Lung (tissue), 12 donors: ENCODE measurements around the gene CASP9. TPM values are rescaled to one million over a fixed set of nuclear protein-coding genes. Genes with fewer than 3 reads are reported as not detected.
"Not testable (repeated sequence)": the region's sequence is repeated elsewhere in the genome, so short reads cannot be mapped to it uniquely, and the experiment has no call there.

Source experiments
- ATAC-seq: fragments of 200-7000 bp; cut with Tn5 transposase; one replicate; pipeline ENCODE4 v1.9.1; 2020; ENCODE audit warnings: moderate number of reproducible peaks; ENCODE audit not compliant: insufficient read depth, low FRiP score
- DNase-seq, 3 donors: peaks; one replicate each; pipeline ENCODE4 v3.0.0-alpha.2; 2013 to 2017
- H3K27ac ChIP-seq, 2 donors: one replicate each; pipeline ENCODE4 v1.5.1; 2013; ENCODE audit warnings: mild to moderate bottlenecking in 2 of 2, moderate library complexity in 2 of 2, control low read depth in 1 of 2, inconsistent platforms in 1 of 2, low read depth in 1 of 2, low read length in 1 of 2
- H3K27me3 ChIP-seq, 3 donors: one replicate each; pipeline ENCODE4 v1.5.1; 2013; ENCODE audit warnings: low read length in 2 of 3; ENCODE audit not compliant: control insufficient read depth in 3 of 3, insufficient read depth in 3 of 3
- H3K36me3 ChIP-seq, 4 donors: one replicate each; pipeline ENCODE4 v1.5.1; 2013; ENCODE audit warnings: low read length in 4 of 4, mild to moderate bottlenecking in 1 of 4, moderate library complexity in 1 of 4; ENCODE audit not compliant: control insufficient read depth in 4 of 4, insufficient read depth in 4 of 4
- H3K4me1 ChIP-seq, 5 donors: one replicate each; pipeline ENCODE4 v1.5.1; 2013; ENCODE audit warnings: low read length in 5 of 5, mild to moderate bottlenecking in 2 of 5, moderate library complexity in 1 of 5; ENCODE audit not compliant: control insufficient read depth in 5 of 5, insufficient read depth in 5 of 5
- H3K4me3 ChIP-seq: one replicate; pipeline ENCODE4 v1.5.1; 2013; ENCODE audit warnings: mild to moderate bottlenecking, control low read depth, moderate library complexity
- H3K9ac ChIP-seq, 2 donors: one replicate each; pipeline ENCODE4 v1.5.1; 2013; ENCODE audit warnings: low read length in 2 of 2, control low read depth in 1 of 2; ENCODE audit not compliant: insufficient read depth in 1 of 2
- H3K9me3 ChIP-seq, 4 donors: one replicate each; pipeline ENCODE4 v1.5.1; 2013; ENCODE audit warnings: low read length in 3 of 4, mild to moderate bottlenecking in 1 of 4, moderate library complexity in 1 of 4; ENCODE audit not compliant: control insufficient read depth in 4 of 4, insufficient read depth in 3 of 4
- WGBS, 2 donors: extraction: QIAGEN DNeasy Blood & Tissue Kit; methylation state at CpG; one replicate each; pipeline ENCODE4 v1.1.7; 2013; 5-methylcytosine and 5-hydroxymethylcytosine counted together
- polyA plus RNA-seq, 2 donors: library from polyadenylated mRNA; stranded (reverse); fragments of 200-250 nt; gene quantifications; one replicate each; pipeline ENCODE4 v1.2.1, GENCODE V29; 2013
- total RNA-seq, 2 donors: library from RNA; depleted of rRNA in 1 of 2; stranded (reverse); fragments of >200 nt in 1 of 2; gene quantifications; one replicate each; pipeline ENCODE4 v1.2.1, GENCODE V29; 2014 to 2021
- TF ChIP-seq, protein P1 (sequence below): IDR thresholded peaks from 2 replicates; pipeline ENCODE4 v1.5.1; 2012; ENCODE audit warnings: mild to moderate bottlenecking; ENCODE audit errors: control extremely low read depth, extremely low read depth
- donor health status: control.
- donor health status: control.
- donor health status: Bipolar disorder and iron deficiency.
- donor health status: healthy.
- donor health status: DM: yes; HTN: yes; CAD: no.

Gene CASP9
- total and polyA plus RNA-seq, 4 donors: 13.3 to 16.6 (median 13.8) TPM

DNA sequence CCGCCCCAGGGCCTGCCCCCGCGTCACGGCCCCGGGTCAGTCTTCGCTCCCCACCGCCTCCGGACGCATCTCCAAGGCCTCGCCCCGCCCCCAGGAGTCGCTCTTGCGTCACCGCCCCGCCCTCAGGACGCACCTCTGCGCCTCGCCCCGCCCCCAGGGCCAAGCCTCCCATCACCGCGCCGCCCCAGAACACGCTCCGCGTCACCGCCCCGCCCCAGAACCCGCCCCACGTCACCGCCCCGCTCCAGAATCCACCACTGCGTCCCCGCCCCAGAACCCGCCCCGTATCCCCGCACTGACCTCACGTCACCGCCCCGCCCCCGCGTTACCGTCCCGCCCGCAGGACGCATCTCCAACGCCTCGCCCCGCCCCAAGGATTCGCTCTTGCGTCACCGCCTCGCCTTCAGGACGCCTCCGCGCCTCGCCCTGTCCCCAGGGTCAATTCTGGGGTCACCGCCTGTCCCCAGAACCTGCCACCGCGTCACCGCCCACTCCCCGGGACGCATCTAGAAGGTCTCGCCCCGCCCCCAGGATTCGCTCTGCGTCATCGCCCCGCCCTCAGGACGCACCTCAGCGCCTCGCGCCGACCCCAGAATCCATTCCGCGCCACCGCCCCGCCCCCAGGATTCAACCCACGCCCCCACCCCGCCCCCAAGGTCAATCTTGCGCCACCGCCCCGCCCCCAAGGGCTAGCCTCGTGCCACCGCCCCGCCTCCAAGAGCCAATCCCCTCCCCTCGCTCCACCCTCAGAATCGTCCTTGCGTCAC lies 451 bp upstream of the CASP9 start:
- DNase-seq (peak; percentile 99), ATAC-seq (peak; percentile 71)
- H3K4me3 ChIP-seq: peak overlapping the region; percentile 50
- H3K27ac ChIP-seq: peak overlapping the region; percentile 93 to 100
- peaks cover 0 to 3% (median 0%) of the 10 kb centered on the region in 4 donors for H3K36me3 ChIP-seq
- H3K27me3 ChIP-seq: no peaks in the 10 kb centered on the region
- 1 to 2% methylated on average over 71 to 86 of the region's 88 CpGs for WGBS, 2 donors
- TF ChIP-seq, protein P1, sequence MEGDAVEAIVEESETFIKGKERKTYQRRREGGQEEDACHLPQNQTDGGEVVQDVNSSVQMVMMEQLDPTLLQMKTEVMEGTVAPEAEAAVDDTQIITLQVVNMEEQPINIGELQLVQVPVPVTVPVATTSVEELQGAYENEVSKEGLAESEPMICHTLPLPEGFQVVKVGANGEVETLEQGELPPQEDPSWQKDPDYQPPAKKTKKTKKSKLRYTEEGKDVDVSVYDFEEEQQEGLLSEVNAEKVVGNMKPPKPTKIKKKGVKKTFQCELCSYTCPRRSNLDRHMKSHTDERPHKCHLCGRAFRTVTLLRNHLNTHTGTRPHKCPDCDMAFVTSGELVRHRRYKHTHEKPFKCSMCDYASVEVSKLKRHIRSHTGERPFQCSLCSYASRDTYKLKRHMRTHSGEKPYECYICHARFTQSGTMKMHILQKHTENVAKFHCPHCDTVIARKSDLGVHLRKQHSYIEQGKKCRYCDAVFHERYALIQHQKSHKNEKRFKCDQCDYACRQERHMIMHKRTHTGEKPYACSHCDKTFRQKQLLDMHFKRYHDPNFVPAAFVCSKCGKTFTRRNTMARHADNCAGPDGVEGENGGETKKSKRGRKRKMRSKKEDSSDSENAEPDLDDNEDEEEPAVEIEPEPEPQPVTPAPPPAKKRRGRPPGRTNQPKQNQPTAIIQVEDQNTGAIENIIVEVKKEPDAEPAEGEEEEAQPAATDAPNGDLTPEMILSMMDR: no peak
- peak overlapping the region in 1 of 2 donors; percentile 81 for H3K9ac ChIP-seq
- no peaks in the 10 kb centered on the region for H3K9me3 ChIP-seq
- H3K4me1 ChIP-seq: peaks cover 0 to 29% (median 11%) of the 10 kb centered on the region in 5 donors

DNA sequence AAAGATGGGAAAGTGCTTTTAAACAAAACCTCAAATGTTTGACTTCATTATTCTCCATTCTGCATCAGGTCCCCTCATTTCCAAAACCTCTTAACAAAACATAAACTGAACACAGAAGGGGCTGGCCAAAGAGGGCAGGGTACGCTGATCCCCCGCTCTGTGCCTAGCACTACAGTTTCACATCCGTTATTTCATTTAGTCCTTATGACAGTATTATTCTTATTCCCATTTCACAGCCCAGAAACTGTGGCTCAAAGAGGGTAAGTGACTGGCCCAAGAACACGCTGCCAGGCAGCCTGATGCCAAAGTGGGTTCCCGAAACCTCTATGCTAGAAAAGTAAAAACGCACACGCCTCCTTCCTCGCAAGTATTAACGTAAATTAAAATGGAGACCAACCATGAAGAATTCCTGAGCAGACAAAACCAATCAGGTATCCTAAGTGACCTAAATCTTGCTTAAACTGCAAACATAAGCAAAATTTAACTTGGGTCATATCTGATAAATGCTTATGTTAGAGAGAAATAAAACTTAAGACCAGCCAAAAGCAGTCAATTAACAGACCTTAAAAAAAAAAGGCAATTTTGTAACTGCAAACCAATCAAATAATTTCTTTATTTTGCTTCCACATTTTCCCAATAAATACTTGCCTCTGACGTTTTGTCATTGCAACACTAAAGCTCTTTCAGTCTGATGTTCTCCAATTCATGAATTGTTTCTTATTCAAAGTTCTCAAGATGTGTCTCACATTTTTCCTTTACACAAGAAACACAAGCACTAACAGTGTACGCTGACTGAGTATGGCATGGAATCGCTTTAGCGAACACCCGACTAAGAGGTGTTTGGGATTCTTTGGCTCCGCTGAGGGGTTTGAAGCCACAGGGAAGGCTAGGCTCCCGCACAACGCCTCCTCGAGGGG lies 653 bp downstream of the CASP9 start:
- H3K36me3 ChIP-seq: peaks cover 0 to under 1% (median 0%) of the 10 kb centered on the region in 4 donors
- H3K4me1 ChIP-seq: peaks cover 0 to 29% (median 11%) of the 10 kb centered on the region in 5 donors
- H3K9ac ChIP-seq: peak overlapping the region; percentile 65 to 82
- 42 to 43% methylated on average over 18 of the region's 18 CpGs for WGBS, 2 donors
- DNase-seq (peak in 2 of 3 donors; percentile 78 to 82), ATAC-seq (no peak)
- TF ChIP-seq, protein P1: no peak
- H3K27ac ChIP-seq: peak overlapping the region; percentile 52 to 81
- H3K27me3 ChIP-seq: no peaks in the 10 kb centered on the region
- no peaks in the 10 kb centered on the region for H3K9me3 ChIP-seq
- H3K4me3 ChIP-seq: no peak overlapping the region

DNA sequence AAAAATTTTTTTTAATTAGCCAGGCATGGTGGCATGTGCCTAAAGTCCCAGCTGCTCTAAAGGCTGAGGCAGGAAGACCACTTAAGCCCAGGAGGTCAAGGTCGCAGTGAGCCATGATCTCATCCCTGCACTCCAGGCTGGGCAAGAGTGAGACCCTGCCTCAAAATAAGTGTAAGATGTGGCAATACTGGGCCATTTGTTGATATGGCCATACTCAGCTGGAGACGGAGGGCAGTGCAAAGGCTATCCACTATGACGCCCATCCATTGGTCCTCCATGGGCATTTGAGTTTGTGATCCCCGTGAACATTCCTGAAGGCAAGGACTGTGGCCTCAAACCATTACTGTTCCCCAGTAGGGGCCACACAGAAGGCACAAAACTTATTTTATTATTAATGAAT lies 1.5 kb downstream of the CASP9 start:
- Histone ChIP-seq H3K9me3 (no peaks in the 10 kb centered on the region), H3K36me3 (peaks cover 0 to 5% (median 3%) of the 10 kb centered on the region in 4 donors), H3K4me3 (no peak overlapping the region), H3K4me1 (peaks cover 0 to 25% (median 11%) of the 10 kb centered on the region in 5 donors), H3K27me3 (no peaks in the 10 kb centered on the region), H3K9ac (peak overlapping the region in 1 of 2 donors; percentile 47), H3K27ac (no peak overlapping the region)
- 95 to 98% methylated on average over 4 of the region's 4 CpGs for WGBS, 2 donors
- no peak for ATAC-seq
- TF ChIP-seq, protein P1: no peak
- no peak for DNase-seq

DNA sequence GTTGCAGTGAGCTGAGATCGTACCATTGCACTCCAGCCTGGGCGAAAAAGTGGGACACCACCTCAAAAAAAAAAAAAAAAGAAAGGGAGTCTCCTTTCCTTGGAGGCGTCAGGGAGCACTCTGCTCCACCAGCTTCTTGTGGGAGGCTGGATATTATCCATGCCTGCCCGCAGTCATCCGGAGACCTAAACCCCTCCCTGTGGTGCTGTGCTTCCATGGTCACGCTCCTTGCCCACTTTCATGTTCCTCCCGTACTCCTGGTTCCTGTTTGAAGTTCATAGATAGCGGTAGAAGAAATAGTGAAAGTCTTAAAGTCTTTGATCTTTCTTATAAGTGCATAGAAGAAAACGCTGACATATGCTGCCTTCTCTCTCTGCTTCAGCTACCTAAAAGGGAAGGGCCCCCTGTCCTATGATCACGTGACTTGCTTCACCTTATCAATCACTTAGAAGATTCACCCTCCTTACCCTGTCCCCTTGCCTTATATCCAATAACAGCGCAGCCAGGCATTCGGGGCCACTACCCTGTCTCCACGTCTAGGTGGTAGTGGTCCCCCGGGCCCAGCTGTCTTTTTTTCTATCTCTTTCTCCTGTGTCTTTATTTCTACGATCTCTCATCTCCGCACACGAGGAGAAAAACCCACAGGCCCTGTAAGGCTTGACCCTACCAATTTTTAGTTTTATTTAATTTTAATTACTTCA lies 2.7 kb downstream of the CASP9 start:
- not testable (repeated sequence) for ATAC-seq, H3K27ac ChIP-seq, H3K9ac ChIP-seq, H3K9me3 ChIP-seq, H3K36me3 ChIP-seq, H3K27me3 ChIP-seq, DNase-seq, H3K4me3 ChIP-seq
- 87 to 94% methylated on average over 17 of the region's 17 CpGs for WGBS, 2 donors
- peaks cover 0 to 20% (median 6%) of the 10 kb centered on the region in 5 donors for H3K4me1 ChIP-seq
